GM21576 (cell line): ENCODE results near the gene LILRA1.
"Not testable (repeated sequence)": the region's sequence is repeated elsewhere in the genome, so short reads cannot be mapped to it uniquely, and the experiment has no call there.

Experiments
- ATAC-seq: cut with Tn5 transposase; IDR thresholded peaks from one replicate; pipeline ENCODE4 v1.9.1; 2021; ENCODE audit warnings: mild to moderate bottlenecking, moderate library complexity; ENCODE audit not compliant: unreplicated experiment

The LILRA1 gene

DNA sequence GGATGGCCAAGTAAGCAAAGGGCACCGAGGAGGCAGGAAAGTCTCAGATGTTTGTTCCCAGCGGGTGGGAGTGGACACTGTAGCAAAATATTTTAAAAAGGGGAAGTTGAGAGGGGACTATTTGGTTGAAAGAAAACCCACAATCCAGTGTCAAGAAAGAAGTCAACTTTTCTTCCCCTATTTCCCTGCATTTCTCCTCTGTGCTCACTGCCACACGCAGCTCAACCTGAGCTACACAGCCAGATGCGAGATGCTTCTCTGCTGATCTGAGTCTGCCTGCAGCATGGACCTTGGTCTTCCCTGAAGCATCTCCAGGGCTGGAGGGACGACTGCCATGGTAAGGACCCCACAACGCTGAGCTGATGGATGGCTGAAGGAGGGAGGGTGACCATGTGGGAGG is at the start of gene LILRA1:
TSS of gene LILRA1 (plus strand) at position 188 of the 400 bp plus-strand sequence. CDS start 613 bp downstream, outside the sequence.
- not testable (repeated sequence) for ATAC-seq

DNA sequence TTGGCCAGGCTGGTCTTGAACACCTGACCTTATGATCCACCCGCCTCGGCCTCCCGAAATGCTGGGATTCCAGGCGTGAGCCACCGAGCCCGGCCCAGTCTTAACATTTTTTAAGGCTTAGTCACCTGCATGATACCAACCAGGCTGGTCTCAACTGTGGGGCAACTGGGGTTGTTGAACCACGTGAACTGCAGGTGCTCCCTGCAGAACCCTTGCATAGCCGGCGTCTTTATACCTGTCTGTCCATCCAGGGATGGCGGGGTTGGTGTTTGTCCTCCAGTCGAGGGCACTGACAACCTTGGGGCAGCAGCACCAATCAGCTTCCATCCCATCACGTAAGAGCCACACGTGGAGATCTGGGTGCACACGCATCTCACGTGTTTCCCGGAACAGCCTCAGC is 44.6 kb upstream of the LILRA1 start:
- no peak for ATAC-seq

DNA sequence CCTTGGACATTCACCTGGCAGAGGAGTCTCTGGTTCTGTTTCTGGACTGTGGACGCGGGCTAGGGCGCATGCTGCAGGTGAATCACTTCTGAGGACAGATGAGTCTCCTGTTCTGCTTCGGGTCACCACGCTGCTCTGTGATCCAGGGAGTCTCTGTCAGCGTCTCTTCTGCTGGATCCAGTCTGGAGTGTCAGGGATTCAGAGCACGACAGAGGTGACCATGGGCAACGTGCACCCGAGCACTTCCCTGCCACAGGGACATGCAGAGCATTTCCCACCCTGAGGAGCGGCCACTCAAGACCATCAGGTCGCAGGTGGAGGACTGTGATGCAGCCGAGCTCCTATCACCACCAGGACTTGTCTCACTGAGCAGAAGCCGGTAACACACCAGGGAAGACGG is 44.2 kb upstream of the LILRA1 start:
- ATAC-seq = no peak

DNA sequence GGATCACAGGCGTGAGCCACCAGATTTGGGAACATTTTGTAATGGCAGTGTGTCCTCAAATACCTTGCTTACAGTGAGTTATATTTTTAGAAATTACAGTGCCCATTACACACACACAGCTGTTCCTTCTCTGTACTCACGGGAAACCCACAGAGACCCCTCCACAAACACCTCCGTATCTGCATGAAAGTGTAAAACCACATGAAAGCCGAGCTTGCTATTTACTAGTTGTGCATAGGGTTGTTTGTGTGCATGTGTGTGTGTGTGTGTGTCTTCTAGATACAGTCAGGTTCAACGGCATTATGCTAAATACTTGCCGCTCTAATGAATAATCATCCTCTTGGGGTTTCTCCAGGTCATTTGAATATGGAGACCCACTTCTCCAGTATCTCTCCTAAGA is 42.1 kb upstream of the LILRA1 start:
- no peak for ATAC-seq

DNA sequence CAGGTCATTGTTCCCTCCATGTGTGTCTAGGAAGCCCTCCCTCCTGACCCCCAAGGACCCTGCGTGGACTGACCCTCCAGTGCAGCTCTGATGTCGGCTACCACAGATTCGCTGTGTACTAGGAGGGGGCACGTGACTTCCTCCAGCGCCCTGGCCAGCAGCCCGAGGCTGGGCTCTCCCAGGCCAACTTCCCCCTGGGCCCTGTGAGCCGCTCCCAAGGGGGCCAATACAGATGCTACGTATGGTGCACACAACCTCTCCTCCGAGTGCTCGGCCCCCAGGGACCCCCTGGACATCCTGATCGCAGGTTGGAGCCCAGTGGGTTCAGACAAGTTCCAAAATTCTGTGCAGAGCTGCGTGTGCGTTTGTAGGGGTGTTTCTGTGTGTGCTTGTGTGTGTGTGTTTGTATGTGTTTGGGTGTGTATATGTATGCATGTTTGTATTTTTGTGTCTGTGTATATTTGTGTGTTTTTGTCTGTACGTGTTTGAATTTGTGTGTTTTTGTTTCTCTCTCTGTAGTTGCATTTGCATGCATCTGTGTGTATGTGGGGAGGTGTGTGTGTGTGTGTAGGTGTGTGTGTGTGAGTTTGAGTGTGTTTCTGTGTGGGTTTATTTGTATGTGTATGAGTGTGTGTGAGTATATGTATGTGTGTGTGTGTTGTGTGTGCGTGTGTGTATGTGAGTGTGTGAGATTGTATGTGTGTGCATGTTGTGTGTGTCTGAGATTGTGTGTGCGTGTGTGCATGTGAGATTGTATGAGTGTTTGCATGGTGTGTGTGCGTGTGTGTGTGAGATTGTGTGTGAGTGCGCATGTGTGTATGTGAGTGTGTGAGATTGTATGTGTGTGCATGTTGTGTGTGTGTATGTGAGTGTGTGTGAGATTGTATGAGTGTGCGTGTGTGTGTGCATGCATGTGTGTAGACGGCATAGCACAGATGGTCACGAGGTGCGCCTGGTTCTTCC is 41.2 kb upstream of the LILRA1 start:
- ATAC-seq = no peak

DNA sequence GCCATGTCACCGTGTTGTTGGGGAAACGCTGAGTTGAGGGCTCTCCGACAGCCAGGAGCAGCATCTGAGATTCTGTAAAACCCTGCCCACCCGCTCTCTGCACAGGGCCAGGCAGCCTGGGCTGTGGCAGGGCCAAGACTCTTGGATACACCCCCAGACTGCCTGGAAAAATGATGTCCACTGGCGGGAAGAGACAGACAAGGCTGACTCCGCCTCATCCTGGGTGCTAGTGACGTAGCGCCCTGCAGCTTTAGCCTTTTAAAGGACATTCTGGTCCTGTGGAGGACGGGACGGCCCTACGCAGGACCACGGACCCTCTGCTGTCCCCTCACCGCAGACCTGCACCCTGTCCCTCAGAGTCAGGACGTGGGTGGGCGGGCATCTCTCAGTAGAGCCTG is 40.5 kb upstream of the LILRA1 start:
- no peak for ATAC-seq

DNA sequence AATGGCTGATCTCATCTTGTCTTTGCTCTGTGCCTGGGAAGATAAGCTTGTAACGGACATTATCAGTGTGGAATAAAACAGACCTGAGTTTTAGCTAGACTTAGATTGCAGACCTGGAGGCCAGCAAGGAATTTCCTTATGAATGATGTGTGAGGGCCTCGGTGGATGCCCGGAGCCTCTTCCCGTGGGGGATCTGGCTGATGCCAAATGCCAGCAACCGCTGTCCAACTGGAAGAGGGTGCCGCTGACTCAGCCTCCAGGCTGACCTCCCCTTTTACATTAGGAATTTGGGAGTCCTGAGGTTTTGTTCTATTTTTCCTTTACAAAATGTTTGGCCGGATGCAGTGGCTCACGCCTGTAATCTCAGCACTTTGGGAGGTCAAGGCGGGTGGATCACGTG is 39.4 kb upstream of the LILRA1 start:
- ATAC-seq = no peak

DNA sequence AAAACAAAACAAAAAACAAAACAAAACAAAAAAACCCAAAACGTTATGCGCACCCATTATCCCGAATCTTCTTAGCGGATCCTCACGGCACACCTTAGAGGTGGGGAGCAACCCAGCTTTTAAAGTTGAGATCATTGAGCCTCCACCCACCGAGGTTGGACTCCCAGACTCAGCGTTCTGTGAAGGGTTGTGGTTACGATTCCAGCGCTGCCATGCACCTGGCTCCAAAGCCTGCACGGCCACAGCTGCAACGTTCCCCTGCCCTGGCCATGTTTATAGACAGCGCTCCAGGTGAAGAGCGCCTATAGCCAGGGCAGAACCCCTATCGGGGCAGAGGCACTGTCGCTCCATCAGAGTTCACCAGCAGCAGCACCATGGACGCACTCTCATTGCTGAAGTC is 38.5 kb upstream of the LILRA1 start:
- no peak for ATAC-seq

DNA sequence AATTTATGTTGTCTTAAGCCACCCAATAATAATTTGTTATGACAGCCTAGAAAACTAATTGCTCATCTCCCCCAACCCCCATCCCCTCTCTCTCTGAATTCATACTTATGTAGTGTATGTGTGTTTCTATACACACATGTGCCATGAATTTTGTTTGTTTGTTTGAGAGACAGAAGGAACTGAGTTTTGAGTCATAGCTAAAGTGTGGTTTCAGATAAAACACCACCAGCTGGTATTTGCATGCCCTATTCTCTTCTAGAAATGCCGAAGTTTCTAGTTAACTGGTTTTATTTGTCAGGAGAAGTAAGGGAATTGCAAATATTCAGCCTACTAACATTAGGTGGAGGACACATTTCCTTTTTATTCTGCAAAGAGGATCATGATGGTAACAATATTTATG is 37.2 kb upstream of the LILRA1 start:
- no peak for ATAC-seq

DNA sequence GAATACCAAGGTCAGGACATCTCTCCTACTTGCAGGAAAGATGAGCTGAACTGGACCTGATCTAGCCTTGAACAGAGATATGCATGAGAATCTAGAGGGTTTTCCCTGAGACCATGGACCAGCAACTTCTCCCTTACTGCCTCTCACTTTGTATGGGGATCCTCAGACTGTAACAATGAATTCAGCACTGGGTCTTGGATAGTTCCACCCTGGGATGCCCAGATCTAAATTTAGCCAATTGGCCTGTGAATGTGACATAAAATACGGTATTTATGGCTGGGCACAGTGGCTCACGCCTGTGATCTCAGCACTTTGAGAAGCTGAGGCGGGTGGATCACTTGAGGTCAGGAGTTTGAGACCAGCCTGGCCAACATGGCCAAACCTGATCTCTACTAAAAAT is 35.1 kb upstream of the LILRA1 start:
- ATAC-seq = no peak

DNA sequence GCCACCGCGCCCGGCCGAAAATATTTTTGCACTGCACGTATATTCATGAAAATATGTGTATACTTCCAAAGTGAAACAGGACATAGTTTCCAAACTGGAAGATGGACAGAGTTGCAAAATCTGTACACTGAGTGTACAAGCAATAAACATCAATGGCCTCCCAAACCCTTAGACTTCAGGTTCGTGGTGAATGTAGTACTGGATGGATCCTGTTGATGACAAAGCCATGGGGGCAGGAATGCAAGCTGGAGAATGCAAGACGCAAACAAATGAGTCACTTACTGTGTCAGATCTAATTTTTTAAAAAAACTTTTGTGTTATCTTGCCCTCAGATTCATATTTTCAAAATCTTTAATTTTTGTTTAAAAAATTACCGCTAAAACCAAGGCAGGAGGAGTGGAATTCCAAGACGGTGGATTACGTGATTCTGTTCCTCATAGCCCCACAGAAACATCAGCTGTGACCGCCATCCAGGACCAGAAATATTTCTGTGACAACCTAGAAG is 32.5 kb upstream of the LILRA1 start:
- ATAC-seq = no peak

DNA sequence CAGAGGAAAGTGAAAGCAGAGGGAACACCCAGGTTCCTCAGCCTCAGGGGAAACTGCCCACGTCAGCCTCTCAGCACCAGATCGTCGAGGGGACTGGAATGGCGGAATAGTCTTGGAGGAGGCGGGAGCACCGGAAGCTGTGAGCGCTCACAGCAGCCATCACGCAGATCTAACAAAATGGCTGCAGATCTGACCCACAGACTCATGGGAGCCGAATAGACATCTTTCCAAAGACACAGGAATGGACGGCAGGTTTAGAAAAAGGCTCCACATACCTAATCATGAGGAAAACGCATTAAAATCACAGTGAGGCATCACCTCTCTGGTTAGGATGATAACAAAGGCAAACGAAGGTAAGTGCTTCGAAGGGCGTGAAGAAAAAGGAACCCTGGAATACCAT is 31.6 kb upstream of the LILRA1 start:
- no peak for ATAC-seq

DNA sequence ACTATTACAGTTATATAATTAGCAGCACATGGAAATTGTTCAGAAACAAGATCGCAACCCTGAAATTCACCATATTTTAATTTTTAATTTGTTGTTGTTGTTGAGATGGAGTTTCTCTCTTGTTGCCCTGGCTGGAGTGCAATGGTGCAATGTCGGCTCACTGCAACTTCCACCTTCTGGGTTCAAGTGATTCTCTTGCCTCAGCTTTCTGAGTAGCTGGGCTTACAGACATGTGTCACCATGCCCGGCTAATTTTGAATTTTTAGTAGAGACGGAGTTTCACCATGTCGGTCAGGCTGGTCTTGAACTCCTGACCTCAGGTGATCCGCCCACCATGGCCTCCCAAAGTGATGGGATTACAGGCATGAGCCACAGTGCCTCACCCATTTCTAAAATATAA is 30.2 kb upstream of the LILRA1 start:
- ATAC-seq = not testable (repeated sequence)

DNA sequence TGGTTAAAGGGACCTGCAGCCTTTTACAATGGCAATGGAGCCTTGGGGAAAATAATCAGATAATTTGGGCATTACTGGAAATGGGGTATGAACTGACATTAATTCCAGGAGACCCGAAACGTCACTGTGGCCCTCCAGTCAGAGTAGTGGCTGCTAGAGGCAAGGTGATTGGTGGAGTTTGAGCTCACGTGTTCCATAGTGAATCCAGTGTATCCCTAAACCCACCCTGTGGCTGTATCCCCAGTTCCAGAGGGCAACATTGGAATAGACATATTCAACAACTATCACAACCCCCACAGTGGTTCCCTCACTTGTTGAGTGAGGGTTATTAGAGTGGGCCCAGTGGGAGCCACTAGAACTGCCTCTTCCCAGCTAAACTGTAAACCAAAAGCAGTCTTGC is 23.1 kb upstream of the LILRA1 start:
- ATAC-seq = no peak

DNA sequence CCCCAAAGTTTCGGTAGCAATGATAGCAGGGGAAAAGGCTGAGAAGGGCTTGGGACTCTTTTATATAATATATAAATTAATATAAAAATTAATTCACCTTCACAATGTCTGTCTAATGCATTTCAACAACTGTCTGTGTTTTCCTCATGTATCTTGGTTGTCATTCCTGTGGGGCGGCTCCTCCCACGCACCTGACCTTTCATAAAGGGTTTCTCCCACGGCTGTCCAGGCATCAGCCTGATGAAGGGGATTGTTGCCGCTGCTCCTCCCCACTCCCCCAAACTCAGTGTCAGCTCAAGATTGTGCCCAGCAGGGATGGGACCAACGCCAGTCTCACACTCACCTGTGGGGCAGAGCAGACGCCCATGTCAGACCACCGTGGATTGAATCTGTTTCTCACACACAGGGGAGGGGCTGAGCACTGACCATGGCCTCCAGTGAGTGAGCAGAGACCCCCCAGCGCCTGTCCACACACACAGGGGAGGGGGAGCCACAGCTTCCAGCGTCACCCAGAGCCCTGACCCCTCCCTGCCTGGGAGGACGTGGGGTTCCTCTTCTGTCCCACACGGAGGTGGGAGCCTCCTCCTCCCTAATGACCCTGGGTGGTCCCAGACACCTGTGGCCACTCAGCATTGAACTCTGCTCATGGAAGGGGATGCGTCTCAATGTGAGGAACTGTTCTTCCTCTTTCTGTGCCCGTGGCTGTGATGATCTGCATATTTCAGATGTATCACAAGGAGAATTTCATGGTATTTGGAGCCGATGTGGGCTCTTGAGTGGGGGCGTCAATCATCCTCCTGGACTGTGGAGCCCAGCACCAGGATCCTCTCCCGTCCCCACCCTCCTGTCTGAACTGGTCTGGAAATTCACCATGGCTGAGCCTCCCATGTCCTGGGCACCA is 21.5 kb upstream of the LILRA1 start:
- ATAC-seq = not testable (repeated sequence)

DNA sequence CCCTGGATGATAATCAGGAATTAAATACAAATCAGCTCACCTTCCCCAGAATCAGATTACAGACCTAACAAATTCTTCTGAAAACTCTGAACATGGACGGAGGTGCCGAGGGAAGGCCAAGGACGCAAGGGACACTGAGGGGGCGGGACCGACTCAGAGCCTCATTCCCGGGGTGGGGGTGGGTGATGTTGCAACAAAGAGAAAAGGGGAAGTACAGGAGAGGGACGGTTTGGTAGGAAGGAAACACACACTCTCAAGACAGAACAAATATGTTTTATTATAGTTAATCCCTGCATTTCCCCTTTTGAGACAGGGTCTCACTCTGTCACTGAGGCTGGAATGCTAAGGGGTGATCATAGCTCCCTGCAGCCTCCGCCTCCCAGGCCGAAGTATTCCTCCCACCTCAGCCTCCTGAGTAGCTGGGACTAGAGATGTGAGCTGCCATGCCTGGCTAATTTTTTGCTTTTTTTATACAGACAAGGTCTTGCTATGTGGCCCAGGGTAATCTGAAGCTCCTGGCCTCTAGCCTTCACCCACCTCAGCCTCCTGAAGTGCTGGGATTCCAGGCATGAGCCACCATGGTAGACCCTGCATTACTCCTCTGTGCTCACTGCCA is 20.6 kb upstream of the LILRA1 start:
- no peak for ATAC-seq

DNA sequence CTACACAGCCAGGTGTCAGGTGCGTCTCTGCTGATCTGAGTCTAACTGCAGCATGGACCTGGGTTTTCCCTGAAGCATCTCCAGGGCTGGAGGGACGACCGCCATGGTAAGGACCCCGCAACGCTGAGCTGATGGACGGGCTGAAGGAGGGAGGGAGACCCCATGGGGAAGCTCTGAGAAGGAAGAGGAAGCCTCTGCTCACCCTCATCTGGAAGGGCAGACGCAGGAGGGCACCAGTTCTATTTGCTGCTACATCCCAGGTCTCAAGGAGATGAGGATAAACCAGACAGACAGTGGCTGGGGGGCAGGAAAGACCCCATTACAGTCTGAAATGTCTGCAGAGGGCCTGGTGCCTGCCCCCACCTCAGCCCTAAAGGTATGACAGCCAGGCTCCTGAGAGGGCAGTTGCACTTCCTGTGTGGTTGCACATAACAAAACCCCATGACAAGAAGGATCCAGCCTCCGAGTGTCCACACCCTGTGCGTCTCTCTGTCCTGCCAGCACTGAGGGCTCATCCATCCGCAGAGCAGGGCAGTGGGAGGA is 20.0 kb upstream of the LILRA1 start, which contains the start of gene LILRA2:
TSS of gene LILRA2 (plus strand) at position 461 of the 543 bp plus-strand sequence. CDS start 89 bp downstream, outside the sequence.
- peak; percentile 64 for ATAC-seq

DNA sequence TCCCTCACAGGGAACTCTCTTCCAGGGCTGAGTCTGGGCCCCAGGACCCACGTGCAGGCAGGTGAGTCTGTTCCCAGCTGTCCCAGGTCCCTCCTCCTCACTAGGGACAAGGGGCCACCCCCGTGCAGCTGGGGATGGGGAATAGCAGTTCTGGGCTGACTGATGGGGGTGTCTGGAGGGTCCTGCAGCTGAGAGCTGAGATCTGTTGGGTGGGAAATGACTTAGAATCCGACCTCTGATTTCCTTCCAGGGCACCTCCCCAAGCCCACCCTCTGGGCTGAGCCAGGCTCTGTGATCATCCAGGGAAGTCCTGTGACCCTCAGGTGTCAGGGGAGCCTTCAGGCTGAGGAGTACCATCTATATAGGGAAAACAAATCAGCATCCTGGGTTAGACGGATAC is 19.4 kb upstream of the LILRA1 start:
- ATAC-seq = no peak

DNA sequence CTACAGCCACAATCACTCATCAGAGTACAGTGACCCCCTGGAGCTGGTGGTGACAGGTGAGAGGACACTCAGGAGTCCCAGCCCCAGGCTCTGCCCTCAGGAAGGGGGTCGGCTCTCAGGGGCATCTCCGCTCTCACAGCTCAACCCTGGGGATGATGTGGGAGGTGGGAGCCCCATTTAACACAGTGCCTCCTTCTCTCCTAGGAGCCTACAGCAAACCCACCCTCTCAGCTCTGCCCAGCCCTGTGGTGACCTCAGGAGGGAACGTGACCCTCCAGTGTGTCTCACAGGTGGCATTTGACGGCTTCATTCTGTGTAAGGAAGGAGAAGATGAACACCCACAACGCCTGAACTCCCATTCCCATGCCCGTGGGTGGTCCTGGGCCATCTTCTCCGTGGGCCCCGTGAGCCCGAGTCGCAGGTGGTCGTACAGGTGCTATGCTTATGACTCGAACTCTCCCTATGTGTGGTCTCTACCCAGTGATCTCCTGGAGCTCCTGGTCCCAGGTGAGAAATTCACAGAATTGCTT is 18.8 kb upstream of the LILRA1 start:
- no peak for ATAC-seq

DNA sequence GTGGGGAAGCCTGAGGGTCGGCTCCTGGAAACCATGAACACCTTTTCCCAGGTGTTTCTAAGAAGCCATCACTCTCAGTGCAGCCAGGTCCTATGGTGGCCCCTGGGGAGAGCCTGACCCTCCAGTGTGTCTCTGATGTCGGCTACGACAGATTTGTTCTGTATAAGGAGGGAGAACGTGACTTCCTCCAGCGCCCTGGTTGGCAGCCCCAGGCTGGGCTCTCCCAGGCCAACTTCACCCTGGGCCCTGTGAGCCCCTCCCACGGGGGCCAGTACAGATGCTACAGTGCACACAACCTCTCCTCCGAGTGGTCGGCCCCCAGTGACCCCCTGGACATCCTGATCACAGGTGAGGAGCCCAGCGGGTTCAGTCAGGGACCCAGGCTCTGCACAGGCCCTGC is 18.2 kb upstream of the LILRA1 start:
- ATAC-seq = not testable (repeated sequence)
